ENCODE data around the gene WASL.

DNA sequence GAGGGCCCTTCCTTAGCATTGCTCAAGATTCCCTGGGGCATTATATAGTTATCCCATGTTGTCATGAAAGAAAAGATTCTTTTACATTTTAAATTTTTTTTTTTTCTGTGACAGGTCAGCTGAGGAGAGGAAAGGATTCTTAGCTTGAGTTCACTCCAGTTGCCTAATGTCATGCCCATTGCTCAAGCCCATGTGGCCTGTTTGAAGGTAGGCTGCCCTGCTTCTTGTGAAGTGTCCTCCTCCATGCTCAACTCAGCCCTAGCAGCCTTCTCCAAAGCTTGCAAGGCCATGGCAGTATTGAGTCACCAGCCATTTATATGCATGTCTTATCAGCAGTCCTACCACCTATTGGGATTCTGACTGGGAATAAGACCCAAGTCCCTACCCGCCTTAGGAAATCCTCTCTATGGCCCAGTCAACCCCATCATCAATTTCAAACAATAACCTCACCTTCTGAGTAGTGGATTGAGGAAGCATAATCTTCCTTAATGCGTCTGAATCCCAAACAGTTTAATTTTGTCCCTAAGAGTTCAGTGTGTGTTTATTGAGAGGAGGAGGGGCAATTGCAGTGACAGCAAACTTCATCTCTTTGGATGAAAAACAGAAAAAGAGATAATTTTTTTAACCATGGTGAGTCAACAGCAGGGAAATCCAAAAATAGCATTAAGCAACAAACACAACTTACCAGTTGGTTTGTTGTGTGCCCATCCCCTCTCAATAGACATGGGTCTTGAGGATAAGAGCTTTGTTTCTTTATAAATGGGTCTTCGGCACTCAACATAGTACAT lies 38.6 kb upstream of the WASL start:
- TF ChIP-seq, protein P1, sequence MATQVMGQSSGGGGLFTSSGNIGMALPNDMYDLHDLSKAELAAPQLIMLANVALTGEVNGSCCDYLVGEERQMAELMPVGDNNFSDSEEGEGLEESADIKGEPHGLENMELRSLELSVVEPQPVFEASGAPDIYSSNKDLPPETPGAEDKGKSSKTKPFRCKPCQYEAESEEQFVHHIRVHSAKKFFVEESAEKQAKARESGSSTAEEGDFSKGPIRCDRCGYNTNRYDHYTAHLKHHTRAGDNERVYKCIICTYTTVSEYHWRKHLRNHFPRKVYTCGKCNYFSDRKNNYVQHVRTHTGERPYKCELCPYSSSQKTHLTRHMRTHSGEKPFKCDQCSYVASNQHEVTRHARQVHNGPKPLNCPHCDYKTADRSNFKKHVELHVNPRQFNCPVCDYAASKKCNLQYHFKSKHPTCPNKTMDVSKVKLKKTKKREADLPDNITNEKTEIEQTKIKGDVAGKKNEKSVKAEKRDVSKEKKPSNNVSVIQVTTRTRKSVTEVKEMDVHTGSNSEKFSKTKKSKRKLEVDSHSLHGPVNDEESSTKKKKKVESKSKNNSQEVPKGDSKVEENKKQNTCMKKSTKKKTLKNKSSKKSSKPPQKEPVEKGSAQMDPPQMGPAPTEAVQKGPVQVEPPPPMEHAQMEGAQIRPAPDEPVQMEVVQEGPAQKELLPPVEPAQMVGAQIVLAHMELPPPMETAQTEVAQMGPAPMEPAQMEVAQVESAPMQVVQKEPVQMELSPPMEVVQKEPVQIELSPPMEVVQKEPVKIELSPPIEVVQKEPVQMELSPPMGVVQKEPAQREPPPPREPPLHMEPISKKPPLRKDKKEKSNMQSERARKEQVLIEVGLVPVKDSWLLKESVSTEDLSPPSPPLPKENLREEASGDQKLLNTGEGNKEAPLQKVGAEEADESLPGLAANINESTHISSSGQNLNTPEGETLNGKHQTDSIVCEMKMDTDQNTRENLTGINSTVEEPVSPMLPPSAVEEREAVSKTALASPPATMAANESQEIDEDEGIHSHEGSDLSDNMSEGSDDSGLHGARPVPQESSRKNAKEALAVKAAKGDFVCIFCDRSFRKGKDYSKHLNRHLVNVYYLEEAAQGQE (IDR thresholded peaks at IDR 0.05; ENCODE audit: low read depth): no peak
- TF ChIP-seq, protein P2, sequence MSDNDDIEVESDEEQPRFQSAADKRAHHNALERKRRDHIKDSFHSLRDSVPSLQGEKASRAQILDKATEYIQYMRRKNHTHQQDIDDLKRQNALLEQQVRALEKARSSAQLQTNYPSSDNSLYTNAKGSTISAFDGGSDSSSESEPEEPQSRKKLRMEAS (IDR thresholded peaks at IDR 0.05): no peak
- no peak for TF ChIP-seq CEBPB (IDR thresholded peaks at IDR 0.05)
- TF ChIP-seq, protein P3, sequence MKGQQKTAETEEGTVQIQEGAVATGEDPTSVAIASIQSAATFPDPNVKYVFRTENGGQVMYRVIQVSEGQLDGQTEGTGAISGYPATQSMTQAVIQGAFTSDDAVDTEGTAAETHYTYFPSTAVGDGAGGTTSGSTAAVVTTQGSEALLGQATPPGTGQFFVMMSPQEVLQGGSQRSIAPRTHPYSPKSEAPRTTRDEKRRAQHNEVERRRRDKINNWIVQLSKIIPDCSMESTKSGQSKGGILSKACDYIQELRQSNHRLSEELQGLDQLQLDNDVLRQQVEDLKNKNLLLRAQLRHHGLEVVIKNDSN (IDR thresholded peaks at IDR 0.05): no peak
- no peak for TF ChIP-seq EGR1 (IDR thresholded peaks at IDR 0.05)
- TF ChIP-seq TCF12 (IDR thresholded peaks at IDR 0.05; ENCODE audit: low read depth): no peak
- no peak for TF ChIP-seq ZBTB7A (IDR thresholded peaks at IDR 0.05; ENCODE audit: low read depth)
- no peak for TF ChIP-seq FOXM1 (IDR thresholded peaks at IDR 0.05; ENCODE audit: borderline replicate concordance, low read depth)
